ENCODE measurements around the gene GSTT4.

GSTT4 gene

DNA sequence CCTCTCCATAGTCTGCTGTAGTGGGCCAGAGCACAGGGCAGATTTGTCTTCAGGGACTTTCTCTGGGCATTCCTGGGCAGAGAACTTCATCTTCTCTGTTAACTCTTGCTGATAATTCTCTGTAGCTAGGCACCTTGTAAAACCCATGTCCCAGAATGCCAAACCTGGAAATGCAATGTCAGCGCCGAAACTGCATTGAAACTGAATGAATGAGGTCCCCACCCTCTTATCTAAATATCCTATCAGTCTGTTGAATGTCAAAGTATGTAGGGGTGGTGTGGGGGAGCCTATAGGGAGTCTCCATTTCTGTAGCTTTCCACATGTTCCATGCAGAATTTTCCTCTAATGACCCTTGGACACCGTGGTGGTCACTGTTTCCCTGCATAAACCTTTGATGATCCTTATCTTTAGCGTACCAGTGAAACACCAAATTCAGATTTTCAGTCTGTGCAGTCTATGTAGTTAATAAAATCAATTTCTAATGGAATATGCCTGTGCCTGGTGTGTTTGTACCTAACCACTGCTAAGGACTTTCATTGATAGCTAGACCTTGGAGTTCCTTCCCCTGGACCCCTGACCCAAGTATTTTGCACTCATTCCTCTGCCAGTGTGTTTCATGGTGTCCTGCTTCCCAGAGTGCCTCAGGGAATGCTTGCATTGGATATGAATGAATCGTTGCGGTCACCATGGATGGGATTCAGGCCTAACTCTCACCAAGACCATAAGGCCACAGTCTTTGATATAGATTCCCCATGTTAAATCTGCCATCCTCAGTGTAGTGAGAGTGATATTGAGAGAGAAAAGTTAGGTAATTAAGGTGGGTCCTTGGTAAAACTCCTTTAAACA is 3.4 kb upstream of the GSTT4 start:
- H3K27ac ChIP-seq (ENCODE audit: low read depth, low read length), result no peak overlapping the region
- H3K79me2 ChIP-seq (ENCODE audit: control insufficient read depth, low read length), result peaks cover 23% of the 10 kb centered on the region
- H4K20me1 ChIP-seq (ENCODE audit: control insufficient read depth, insufficient read depth, low read depth, low read length), result no peaks in the 10 kb centered on the region
- TF ChIP-seq CTCF (IDR thresholded peaks at IDR 0.05; ENCODE audit: low read depth, low read length, poor library complexity, severe bottlenecking) (no peak), EZH2phosphoT487 (IDR thresholded peaks at IDR 0.05; ENCODE audit: borderline replicate concordance, low read length) (no peak)
- H3K4me1 ChIP-seq (ENCODE audit: control insufficient read depth, low read length), result peaks cover 5% of the 10 kb centered on the region
- H3F3A ChIP-seq (ENCODE audit: control insufficient read depth, insufficient read depth), result no peaks in the 10 kb centered on the region
- no peak overlapping the region for H3K4me3 ChIP-seq (ENCODE audit: low read length)
- no peaks in the 10 kb centered on the region for H3K9me2 ChIP-seq (replicated peaks; ENCODE audit: control insufficient read depth, low read length)
- peaks cover 6% of the 10 kb centered on the region; the same call in 1 of the 2 replicates for H3K9me3 ChIP-seq (ENCODE audit: control insufficient read depth, insufficient read depth, low read length)
- no peaks in the 10 kb centered on the region for H3K27me3 ChIP-seq (ENCODE audit: control insufficient read depth, low read length)
- no peak overlapping the region for H3K4me2 ChIP-seq (ENCODE audit: low read length)
- H3K36me3 ChIP-seq (ENCODE audit: control insufficient read depth, low read length), result no peaks in the 10 kb centered on the region

- Histone ChIP-seq H3K4me3 (ENCODE audit: low read length) (no peak overlapping the region), H4K20me1 (ENCODE audit: control insufficient read depth, insufficient read depth, low read depth, low read length) (no peaks in the 10 kb centered on the region), H3K79me2 (ENCODE audit: control insufficient read depth, low read length) (peaks cover 17% of the 10 kb centered on the region), H3K36me3 (ENCODE audit: control insufficient read depth, low read length) (no peaks in the 10 kb centered on the region), H3K27ac (ENCODE audit: low read depth, low read length) (no peak overlapping the region), H3K27me3 (ENCODE audit: control insufficient read depth, low read length) (no peaks in the 10 kb centered on the region), H3K4me1 (ENCODE audit: control insufficient read depth, low read length) (peaks cover 5% of the 10 kb centered on the region), H3K9me3 (ENCODE audit: control insufficient read depth, insufficient read depth, low read length) (peaks cover 6% of the 10 kb centered on the region; the same call in 1 of the 2 replicates), H3K4me2 (ENCODE audit: low read length) (no peak overlapping the region), H3F3A (ENCODE audit: control insufficient read depth, insufficient read depth) (no peaks in the 10 kb centered on the region), H3K9me2 (replicated peaks; ENCODE audit: control insufficient read depth, low read length) (no peaks in the 10 kb centered on the region)
- TF ChIP-seq CTCF (IDR thresholded peaks at IDR 0.05; ENCODE audit: low read depth, low read length, poor library complexity, severe bottlenecking) (no peak), EZH2phosphoT487 (IDR thresholded peaks at IDR 0.05; ENCODE audit: borderline replicate concordance, low read length) (no peak)
Measured at GRCh38 chr22:24008022-24008283, 2.7 kb upstream of the GSTT4 start.

GRCh38 chr22:24007253-24008021 is 2.2 kb upstream of the GSTT4 start:
- H3K4me1 ChIP-seq (ENCODE audit: control insufficient read depth, low read length), result peaks cover 3% of the 10 kb centered on the region
- no peak overlapping the region for H3K4me3 ChIP-seq (ENCODE audit: low read length)
- no peaks in the 10 kb centered on the region for H4K20me1 ChIP-seq (ENCODE audit: control insufficient read depth, insufficient read depth, low read depth, low read length)
- H3K27ac ChIP-seq (ENCODE audit: low read depth, low read length), result no peak overlapping the region
- peaks cover 6% of the 10 kb centered on the region; the same call in 1 of the 2 replicates for H3K9me3 ChIP-seq (ENCODE audit: control insufficient read depth, insufficient read depth, low read length)
- H3K27me3 ChIP-seq (ENCODE audit: control insufficient read depth, low read length), result no peaks in the 10 kb centered on the region
- H3F3A ChIP-seq (ENCODE audit: control insufficient read depth, insufficient read depth), result no peaks in the 10 kb centered on the region
- TF ChIP-seq CTCF (IDR thresholded peaks at IDR 0.05; ENCODE audit: low read depth, low read length, poor library complexity, severe bottlenecking) (no peak), EZH2phosphoT487 (IDR thresholded peaks at IDR 0.05; ENCODE audit: borderline replicate concordance, low read length) (no peak)
- H3K36me3 ChIP-seq (ENCODE audit: control insufficient read depth, low read length), result no peaks in the 10 kb centered on the region
- no peak overlapping the region for H3K4me2 ChIP-seq (ENCODE audit: low read length)
- no peaks in the 10 kb centered on the region for H3K9me2 ChIP-seq (replicated peaks; ENCODE audit: control insufficient read depth, low read length)
- peaks cover 12% of the 10 kb centered on the region for H3K79me2 ChIP-seq (ENCODE audit: control insufficient read depth, low read length)
